H1 (cell line): Measurements from ENCODE around the gene ACY1. TPM values are rescaled to one million over a fixed set of nuclear protein-coding genes. Genes with fewer than 3 reads are reported as not detected.

Source experiments
- RFX5 ChIP-seq: IDR thresholded peaks from 2 replicates; pipeline ENCODE4 v1.6.1; 2011; ENCODE audit warnings: low read depth, low read length, improper control_type of control experiment, borderline replicate concordance
- polyA plus RNA-seq, 7 experiments: library from polyadenylated mRNA; depleted of rRNA in 3 of 7; stranded (reverse) in 5 of 7; unstranded in 2 of 7; fragments of >200 nt in 5 of 7; fragments of 200-250 nt in 2 of 7; gene quantifications; 1 replicate in 5 of 7; 2 replicates in 1 of 7; 4 replicates in 1 of 7; pipeline versions ENCODE4 v1.2.1 to v1.2.3, GENCODE V29; 2011 to 2013; ENCODE audit warnings: missing spikeins in 2 of 7, mixed read lengths in 2 of 7
- total RNA-seq: library from RNA; stranded (reverse); fragmentation: NEBNext Ultra II Directional; extraction: Animal tissue kit (Norgen Biotek cat#: 25700); gene quantifications from 2 replicates; pipeline ENCODE4 v1.2.1, GENCODE V29; 2021

Gene ACY1
- total and polyA plus RNA-seq, 2 of the 8 experiments (the other 6 are each of a cell fraction or from before 2014, with no cell fraction given), result 48.3 to 113 TPM

- TF ChIP-seq RFX5, result no peak
- TF ChIP-seq, all 59 proteins: peak for 0
Observed at GRCh38 chr3:51959651-51960050, 23.7 kb upstream of the ACY1 start (continued).
